NOMO-1 treated with DMSO at 0.1 percent for 48 hours (cell line): Measurements from ENCODE around the gene PRKAG2.

ENCODE experiments used
- DNase-seq: peaks from one replicate; lab custom pipeline; 2025; ENCODE audit not compliant: unreplicated experiment; lab: John Stamatoyannopoulos, UW

The PRKAG2 gene

DNA sequence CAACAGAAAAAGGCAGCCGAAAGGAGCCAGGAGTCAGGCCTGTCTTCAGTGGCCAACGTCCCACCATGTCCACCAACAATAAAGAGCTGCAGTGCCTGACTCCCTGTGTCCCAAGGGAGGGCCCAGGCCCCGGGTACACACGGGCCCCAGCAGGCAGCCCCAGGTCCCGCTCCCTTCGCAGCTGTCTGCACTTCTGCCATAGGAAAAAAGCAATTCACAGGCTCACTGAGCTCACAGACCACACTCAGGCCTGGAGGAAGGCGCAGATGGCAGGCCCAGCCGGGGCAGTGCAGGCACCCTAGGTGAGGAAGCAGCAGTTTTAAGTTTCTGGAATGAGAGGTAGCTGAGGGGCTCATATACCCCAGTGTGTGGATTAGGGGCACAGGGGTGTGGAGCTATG lies 100.5 kb downstream of the PRKAG2 start:
- no peak for DNase-seq

DNA sequence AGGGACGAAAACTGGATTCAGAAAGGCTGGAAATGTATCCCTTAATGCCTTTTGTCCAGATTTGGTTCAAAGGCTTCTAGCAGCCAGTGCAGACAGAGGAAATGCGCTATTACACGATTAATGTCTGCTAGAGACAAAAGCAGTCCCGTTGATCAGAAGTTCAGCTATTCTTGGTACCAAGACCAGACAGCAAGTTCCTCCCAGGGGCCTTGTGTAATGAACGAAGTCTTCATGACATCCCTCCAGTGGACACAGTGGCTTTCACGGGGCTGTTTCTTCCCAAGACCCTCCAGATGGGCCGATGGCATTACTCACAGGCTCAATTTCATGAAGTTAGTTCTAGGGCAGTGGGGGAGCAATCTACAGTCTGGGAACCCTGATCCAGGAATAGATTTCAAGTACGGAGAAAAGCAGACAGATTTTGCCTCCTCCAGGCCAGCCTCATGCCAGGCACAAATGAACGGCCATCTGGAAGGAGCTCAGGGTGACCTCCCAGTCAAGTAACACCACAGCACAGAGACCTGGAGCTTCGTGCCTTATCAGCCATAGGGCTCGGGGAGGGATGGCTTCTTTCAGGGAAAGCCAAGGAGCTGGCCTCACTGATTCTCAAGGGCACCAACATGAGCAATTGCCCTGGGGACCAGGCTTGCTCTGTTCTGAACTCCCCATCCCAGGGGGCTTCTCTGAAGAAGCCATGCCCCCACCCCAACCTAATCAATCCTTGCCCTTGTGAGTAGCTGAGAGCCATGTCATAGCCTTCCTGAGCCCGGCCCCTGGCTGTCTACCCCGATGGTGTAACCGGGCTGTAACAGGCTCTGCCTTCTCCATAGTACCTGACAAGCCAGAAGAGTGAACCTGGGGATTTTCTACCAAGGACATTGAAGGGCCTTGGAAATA lies 101.1 kb downstream of the PRKAG2 start:
- no peak for DNase-seq

DNA sequence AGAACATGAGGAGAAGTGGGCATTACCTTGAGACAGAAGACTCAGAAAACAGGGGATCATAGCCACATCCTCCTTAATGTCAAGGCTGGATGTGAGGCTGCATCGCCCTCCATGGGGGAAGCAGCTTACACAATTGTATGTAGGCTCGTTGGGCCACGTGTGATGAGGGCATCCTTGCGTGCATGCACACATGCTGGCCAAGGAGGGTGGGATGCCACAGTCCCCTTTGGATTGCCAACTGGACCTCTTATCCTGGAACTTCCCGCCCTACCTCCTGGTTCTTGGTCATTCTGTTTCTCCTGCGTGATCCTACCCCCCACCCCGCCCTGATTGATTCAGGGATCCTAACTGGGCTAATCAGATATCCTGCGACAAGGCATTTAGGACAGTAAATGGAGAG lies 102.0 kb downstream of the PRKAG2 start:
- no peak for DNase-seq

DNA sequence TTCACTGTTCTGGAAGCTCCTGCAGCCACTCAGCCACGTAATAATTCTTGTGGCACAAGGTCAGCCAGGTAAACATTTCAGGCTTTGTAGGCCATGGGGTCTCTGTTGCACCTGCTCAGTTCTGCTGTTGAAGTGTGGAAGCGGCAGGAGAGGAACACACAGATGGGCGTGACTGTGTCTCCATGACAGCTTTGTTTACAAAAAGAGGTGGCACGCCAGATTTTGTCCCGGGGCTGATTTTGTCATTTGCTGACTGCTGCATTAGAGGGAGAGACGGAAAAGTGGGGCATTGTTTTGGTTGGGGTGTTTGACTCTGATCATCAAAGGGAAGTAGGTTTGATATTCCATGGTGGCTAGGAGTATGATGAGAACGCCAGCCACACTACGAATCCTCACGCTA lies 103.1 kb downstream of the PRKAG2 start:
- no peak for DNase-seq

DNA sequence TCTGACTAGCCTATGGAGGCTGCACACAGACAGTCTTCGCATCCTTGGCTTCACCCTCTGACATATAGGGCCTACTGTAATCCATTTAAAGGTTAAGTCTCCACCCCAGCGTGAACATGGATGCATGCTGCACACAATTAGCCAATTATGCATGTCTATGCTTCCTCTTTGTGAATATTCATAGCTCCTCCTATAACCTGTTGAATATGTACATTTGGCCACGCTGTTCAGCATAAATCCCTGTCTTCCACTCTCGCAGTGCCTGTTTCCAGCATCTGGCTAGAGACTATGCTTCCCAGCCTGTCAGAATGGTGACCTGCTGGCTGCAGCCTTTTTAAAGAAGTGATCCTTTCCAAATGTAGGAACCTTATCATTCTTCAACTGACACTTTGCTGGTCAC lies 106.7 kb downstream of the PRKAG2 start:
- no peak for DNase-seq

DNA sequence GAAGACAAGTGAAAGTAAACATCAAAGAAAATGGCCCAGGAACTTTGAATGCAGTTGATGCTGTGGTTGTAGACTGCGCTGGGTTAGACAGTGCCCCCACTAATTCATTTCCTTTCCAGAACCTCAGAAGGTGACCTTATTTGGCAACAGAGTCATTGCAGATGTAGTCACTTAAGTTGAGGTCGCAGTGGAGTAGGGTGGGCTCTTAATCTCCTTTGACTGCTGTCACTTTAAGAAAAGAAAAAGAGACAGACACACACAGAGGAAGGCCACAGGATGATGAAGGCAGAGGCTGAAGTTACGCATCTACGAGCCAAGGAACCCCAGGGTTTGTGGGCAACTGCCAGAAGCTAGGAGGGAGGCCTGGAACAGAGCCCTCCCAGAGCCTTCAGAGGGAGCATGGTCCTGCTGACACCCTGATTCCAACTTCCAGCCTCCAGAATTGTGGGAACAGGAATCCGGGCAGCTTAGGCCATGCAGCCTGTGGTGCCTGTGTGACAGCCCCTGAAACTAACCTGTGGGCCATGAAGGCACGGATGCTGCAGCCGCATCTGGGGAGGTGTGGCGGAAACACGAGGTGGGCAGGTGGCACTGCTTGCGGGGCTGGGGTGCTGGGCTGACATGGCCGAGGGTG lies 107.6 kb downstream of the PRKAG2 start:
- DNase-seq = no peak

DNA sequence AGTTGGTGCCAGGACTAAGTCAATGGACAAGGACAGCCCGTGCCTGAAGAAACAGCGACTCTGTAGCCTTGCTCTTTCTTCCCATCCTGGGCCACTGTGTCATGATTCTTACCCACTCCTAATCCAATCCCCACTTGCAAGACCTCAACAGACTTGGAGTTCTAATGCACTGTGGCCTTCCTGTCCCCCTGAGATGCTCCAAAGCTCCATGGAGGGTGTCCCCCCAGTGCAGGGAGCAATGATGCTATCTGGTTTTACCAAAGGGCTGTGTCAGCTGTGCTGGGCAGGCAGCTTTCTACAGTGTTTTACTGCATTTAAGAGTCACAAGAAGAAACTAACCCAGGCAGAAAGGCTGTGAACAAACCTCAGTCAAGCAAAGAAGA lies 108.1 kb downstream of the PRKAG2 start:
- no peak for DNase-seq

DNA sequence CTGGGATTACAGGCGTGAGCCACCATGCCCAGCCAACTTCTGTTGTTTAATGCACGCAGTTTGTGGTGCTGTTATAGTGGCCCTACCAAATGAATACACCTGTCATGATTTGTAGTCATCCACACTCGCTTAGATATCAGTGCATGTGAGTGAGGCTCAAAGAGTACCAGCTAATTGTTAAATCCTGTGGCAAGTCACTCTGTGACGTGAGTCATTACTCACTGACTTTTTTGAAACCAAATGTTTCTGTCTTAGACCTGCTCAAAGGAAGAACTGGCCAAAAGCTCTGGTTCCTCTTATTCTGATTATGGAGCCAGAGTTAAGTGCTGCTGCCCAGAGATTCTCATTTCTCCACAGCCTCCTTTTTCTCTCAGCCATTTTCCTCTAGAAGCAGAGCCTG lies 109.4 kb downstream of the PRKAG2 start:
- no peak for DNase-seq

DNA sequence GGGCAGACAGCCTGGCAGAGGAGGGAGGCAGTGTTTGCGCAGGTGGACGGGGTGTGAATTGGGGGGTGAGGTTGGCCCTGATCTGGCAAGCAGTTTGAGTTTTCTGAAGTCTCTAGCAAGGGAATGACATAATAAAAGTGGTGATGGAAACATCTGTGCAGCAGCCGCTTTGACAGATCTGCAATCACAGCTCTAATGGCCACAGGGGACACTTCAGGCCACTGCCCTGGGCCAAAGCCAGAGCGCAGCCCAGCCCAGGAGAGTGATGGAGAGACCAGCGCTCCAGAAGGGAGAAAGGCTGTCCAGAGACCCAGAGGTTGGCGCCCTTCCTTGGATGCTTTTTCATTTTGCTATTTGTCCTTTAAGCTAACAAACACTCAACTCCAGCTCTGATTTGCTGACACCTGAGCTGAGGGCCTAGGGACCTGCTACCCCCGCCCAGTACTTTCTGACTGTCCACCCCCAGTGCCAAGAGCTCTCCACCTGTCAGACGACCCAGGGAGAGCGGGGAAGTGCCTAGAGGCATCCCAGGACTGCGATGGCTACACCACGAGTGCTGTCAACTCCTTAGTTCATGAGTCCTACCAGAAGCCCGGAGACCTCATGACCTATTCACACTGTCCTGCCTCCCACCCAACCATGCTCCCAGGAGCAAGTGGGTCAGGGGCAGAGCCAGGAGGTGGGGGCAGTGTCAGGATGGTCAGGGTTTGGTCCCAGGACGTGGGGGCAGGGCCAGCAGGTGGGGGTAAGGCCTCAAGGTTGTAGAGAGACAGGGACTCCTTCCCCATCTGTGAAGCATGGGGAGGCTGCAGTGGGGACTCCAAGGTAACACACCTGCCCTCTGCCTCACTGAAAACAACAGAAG lies 112.6 kb downstream of the PRKAG2 start:
- no peak for DNase-seq

DNA sequence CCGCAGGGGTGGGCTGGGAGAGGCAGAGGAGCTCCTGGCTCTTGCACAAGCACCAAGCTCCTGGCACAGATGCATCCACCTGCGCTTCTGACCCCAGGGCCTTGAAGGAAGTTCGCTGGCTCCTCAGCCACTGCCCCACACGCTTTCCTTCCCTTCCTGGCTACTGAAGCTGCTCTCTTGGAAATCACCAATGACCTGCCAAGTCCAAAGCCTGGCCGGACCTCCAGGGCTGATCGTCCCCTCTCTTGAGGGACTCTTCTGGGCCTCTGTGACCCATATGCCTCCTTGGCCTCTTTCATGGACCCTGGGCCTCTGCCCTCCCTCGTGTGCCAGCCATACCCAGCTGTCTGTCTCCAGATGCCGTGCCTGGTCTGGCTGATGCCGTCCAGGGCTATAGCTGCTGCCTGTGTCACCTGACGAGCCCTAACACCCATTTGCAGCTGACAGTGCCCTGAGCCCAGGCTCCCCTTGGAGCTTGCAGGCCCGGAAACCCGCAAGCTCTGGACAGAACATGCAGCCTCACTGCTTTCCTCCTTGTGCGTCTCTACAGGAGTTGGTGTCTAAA lies 113.4 kb downstream of the PRKAG2 start:
- no peak for DNase-seq

DNA sequence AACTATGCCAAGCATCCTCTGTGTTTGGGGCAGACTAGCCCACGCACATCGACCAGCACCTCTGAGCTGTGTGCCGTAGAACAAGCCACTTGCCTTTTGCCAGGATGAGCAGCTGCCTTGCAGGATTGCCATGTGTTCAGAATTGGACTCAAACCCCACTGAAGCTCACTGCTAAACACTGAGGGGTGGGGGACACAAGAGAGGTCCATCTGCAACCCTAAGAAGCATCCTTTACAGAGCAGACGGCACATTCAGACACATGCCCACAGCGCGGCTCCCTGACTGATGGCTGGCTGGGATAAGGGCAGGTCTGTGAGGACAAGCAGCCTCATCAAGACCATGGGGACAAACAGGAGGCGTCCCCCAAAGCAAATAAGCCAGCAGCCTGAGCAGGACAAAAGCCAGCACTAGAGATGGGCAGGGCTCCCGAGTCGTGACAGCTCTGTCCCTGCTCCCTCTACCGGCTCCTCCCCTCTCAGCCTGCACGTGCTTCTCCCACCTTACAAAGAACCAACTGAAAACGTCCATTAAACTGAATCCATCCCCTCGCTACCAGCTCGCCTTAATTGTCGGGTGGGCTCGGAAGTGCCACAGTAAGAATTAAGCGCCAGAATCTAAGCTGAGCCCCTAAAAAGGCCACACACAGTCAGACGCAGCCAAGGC lies 114.2 kb downstream of the PRKAG2 start:
- no peak for DNase-seq

DNA sequence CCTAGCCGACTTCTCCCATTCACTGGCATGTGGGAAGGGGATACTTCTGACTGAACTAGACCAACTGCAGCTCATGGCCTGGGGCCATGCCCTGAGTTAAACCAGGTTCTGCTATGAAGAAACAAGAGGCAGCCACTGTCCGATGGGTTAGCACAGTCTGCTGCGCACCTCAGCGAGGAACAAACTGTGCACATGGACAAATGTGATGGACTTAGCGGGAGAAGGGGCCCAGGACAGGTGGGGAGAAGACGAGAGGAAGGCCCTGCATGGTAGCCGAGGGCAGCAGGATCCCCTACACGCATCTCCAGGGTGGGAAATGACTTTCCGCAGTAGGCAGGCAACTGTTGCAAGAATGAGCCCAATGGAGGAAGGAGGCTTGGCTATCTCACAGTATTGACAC lies 115.0 kb downstream of the PRKAG2 start:
- DNase-seq = no peak

DNA sequence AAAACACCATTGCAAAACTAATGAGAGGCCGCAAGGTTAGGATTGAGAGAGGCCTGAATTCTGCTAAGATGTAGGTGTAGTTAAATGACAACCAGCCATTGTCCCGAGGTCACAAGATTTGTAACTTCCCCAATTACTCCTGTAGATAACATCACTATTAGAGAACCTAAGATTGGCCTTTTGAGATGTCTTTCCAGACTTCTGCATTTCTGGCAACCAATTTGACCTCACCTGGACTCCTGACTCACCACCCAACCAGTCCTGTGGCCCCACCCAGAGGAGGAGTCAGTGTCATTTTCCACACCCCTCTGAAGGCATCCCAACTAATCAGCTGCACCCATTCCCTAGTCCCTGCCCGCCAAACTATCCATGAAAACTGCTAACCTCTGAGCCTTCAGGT lies 115.7 kb downstream of the PRKAG2 start:
- no peak for DNase-seq

DNA sequence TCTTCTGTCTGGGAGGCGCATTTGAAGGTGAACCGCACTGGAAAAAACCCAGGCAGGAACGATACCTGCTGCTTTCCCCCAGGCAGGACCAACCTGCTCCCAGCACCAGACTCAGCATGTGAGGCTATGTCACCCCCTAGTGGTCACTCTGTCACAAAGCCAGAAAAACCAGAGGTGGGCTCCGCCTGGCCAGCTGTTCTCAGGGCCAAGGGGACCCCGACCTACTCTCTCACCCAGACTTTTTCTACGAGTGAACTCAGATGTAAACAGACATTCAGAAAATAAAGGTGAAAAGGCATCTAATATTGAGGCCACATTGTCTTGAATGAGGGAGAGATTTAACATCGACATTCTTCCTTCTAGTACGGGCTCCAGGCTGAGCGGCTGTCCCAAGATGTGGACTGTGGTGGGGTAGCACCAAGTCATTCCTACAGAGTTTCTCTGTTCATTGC lies 117.3 kb downstream of the PRKAG2 start:
- DNase-seq = no peak

DNA sequence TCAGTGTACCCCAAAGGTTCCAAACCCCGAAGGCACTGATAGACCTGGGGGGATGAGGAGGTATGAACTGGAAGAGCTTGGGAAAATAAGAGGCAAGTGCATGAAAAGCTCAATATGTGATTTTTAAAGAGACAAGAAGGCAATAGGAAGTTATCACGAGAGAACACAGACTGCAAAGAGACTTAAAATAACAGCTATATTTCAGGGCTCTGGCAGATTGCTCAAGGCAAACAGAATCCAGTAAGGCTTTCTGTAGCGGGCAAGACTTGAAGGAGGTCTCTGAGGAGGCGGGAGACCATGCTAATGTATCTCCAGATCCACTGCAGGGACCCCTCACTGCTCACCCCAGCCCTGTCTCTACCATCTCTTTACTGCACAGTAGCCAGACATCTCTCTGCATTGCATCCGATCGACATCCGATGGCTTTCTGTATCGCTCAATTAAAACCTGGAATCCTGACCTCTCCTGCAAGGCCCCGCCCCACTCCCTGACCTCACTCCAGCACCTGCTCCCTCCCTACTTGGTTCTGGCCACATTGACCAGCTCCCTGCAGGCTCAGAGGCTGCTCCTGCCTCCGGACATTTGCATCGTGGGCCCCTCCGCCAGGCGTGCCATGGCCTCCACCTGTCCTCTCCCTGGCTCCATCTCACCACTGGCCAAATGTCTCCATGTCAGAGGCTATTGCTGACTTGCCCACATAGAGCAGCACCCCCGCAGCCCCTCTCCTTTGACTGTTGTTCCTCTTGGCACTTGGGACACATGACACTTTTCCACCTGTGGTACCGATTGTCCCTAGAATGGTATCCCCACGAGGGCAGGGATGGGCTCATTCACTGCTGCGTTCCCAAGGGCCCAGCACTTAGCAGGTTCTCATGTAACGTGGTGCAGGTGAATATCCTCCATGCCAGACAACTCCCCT lies 118.0 kb downstream of the PRKAG2 start:
- no peak for DNase-seq

DNA sequence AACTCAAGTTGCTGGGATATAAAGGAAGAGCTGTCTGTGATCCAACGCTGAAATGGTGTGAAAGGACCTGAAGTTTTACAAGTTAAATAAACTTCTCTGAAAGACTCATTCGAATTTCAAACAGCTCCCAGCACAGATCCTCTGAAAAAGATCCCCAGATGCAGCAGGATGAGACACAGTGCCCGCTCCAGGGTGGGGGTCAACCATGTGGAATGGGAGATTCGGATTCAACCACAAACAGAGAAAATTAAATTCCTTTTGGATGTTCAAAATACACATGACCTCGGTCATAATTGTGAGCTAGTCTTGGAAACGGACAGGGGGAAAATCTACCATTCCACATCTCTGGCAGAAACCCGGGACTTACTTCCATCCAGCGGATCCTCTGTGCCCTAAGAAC lies 119.6 kb downstream of the PRKAG2 start:
- no peak for DNase-seq

DNA sequence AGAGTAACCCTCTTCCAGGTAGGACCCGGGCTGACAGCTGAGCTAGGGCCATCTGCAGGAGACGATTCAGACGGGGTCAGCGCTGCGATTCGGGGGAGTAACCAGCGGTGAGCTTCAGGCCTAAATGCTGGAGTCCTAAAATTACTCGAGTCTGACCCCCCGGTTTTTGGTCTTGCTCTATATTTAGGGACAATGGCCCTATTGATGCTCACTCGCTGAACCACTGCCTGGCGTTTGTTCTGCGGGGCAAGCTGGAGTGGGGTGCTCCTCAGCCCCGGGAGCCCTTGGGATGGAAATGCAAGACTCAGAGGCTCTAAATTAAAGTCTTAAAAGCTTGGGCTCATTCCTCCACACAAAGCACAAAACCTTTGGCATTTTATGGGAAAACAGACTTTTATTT lies 120.0 kb downstream of the PRKAG2 start:
- DNase-seq = no peak

DNA sequence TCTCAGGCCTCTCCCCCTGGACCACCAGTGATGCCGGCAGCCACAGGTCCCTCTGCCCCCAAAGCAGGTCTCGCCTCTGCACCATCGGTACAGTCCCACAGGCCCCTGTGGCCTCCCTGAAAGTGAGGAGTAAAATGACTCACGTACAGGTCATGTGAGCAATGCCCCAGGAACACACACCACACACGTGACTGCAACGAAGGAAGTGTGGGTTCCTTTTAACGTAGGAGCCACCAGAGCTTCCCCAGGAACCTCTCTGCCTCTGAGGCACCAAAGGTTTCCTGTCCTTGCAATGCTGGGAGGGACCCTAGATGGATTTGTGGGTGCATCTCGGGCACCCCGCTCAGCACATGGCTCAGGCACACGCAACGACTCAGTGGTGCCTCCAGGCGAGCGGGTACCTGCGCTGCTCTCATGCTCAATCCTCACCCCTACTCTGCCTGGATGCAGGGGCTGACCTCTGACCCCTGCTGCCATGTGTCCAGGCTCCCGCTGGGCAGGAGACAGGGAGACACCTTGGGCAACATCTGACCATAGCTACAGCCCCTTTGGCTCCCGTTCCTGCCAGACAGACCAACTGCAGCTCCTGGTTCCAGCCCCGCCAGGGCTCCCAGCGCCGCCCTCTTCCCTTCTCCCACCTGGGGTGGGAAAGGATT lies 120.7 kb downstream of the PRKAG2 start:
- peak; percentile 30 for DNase-seq

DNA sequence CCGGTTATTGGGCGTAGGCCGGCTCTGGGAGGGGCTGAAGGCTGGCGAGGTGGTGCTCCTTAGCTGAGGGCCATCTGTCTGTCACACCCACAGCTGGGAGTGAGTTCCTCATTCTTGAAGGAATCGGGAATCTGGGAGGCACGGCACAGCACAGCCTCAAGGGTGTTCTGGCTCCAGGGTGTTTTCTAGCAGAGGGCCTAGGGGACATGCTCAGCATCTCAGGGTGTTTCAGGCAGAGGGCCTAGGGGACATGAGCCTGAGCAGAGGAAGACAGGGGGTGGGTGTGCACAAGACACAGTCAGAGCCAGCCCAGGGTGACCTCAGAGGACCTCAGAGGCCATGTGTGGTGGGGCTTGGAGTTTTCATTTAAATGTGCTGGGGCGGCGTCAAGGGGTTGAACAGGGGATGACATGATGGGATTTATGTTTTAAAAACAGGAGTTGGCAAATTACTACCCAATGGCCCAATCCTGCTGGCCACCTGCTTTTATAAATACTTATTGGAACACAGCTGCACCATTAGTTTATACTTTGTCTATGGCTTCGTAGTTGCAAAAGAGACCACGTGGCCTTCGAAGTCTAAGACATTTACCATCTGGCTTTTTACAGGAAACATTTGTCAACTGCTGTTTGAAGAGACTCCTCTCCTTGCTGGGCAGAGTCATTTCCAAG lies 121.6 kb downstream of the PRKAG2 start:
- no peak for DNase-seq
